Measurements from ENCODE around the gene UHRF2. TPM values are rescaled to one million over a fixed set of nuclear protein-coding genes. Genes with fewer than 3 reads are reported as not detected.
A peak's percentile ranks its signal among the peaks of the same experiment; 100 is the strongest.

Gene UHRF2
- total and polyA plus RNA-seq, 4 experiments from 2014 or later, result 8.7 to 128 (median 70.0) TPM

- peaks cover 80% of the 10 kb centered on the region for H3K4me1 ChIP-seq (ENCODE audit: insufficient read depth, low read length)
- H3K9me3 ChIP-seq (ENCODE audit: control insufficient read depth in 1 of 2, low read length in 2 of 2), result no peaks in the 10 kb centered on the region
- Mint-ChIP-seq H3K36me3 (peaks cover 19 to 54% of the 10 kb centered on the region in 2 donors), H3K27ac (peak overlapping the region in 3 of 7 donors; percentile 37 to 68 (median 66)), H3K9me3 (no peaks in the 10 kb centered on the region), H3K27me3 (no peaks in the 10 kb centered on the region), H3K4me3 (peak overlapping the region in 2 of 8 donors; percentile 32 to 55), H3K4me1 (peaks cover 50 to 86% (median 66%) of the 10 kb centered on the region in 4 donors)
- POLR2A ChIA-PET (ENCODE audit: partially characterized antibody), result interaction anchor here (0.6 to 11.6 kb wide), 3 partner anchors 11 to 290 kb away, joined by 3 to 166 read pairs (median 3); partner anchors contain the start of gene UHRF2
- H3K4me3 ChIP-seq (ENCODE audit: low read length in 2 of 2), result no peak overlapping the region
- intact Hi-C loops (cut with micrococcal nuclease), result no loop called here
- no peak for DNase-seq
- no peak overlapping the region for H3K27ac ChIP-seq (ENCODE audit: low read depth, low read length)
- CTCF ChIA-PET (ENCODE audit: partially characterized antibody), result interaction anchor here (1.9 to 2.0 kb wide), 2 partner anchors 11 to 14 kb away, joined by 5 to 7 read pairs; partner anchors contain the start of gene UHRF2
- no peaks in the 10 kb centered on the region for H3K36me3 ChIP-seq (ENCODE audit: insufficient read depth, low read length)
- no peaks in the 10 kb centered on the region for H3K27me3 ChIP-seq (ENCODE audit: insufficient read depth, low read length)
These were observed 13.1 kb downstream of the UHRF2 start for GRCh38 chr9:6426117-6426516.

GRCh38 chr9:6428940-6429889, 16.2 kb downstream of the UHRF2 start:
- H3K4me3 ChIP-seq (ENCODE audit: low read length in 2 of 2), result no peak overlapping the region
- H3K36me3 ChIP-seq (ENCODE audit: insufficient read depth, low read length), result no peaks in the 10 kb centered on the region
- H3K4me3 Mint-ChIP-seq, result peak overlapping the region; percentile 60 to 84 (median 79)
- ChIA-PET POLR2A (ENCODE audit: partially characterized antibody) (interaction anchor here (0.8 to 11.6 kb wide), 3 partner anchors 8 to 329 kb away, joined by 3 to 166 read pairs (median 6); partner anchors contain the start of genes KDM4C and UHRF2), CTCF (ENCODE audit: partially characterized antibody) (interaction anchor here (0.8 to 1.7 kb wide), 3 partner anchors 15 to 55 kb away, joined by 3 to 9 read pairs (median 5); partner anchors contain the start of gene UHRF2)
- peak overlapping the region; percentile 30 for H3K27ac ChIP-seq (ENCODE audit: low read depth, low read length)
- peaks cover 17 to 49% of the 10 kb centered on the region in 2 donors for H3K36me3 Mint-ChIP-seq
- peaks cover 57 to 92% (median 74%) of the 10 kb centered on the region in 4 donors for H3K4me1 Mint-ChIP-seq
- no peaks in the 10 kb centered on the region for H3K9me3 Mint-ChIP-seq
- H3K27me3 Mint-ChIP-seq, result no peaks in the 10 kb centered on the region
- peak in 4 of 5 donors; percentile 31 to 46 (median 40) for DNase-seq
- H3K4me1 ChIP-seq (ENCODE audit: insufficient read depth, low read length), result peaks cover 95% of the 10 kb centered on the region
- intact Hi-C loops (cut with micrococcal nuclease), result loop anchor here (2.0 kb wide), 1 partner anchor 16 kb away; the partner anchor contains the start of gene UHRF2
- H3K27ac Mint-ChIP-seq, result peak overlapping the region; percentile 65 to 88 (median 76)
- no peaks in the 10 kb centered on the region for H3K9me3 ChIP-seq (ENCODE audit: control insufficient read depth in 1 of 2, low read length in 2 of 2)
- H3K27me3 ChIP-seq (ENCODE audit: insufficient read depth, low read length), result no peaks in the 10 kb centered on the region

GRCh38 chr9:6431038-6431437, 18.0 kb downstream of the UHRF2 start:
- Histone ChIP-seq H3K36me3 (ENCODE audit: insufficient read depth, low read length) (no peaks in the 10 kb centered on the region), H3K9me3 (ENCODE audit: control insufficient read depth in 1 of 2, low read length in 2 of 2) (no peaks in the 10 kb centered on the region), H3K27ac (ENCODE audit: low read depth, low read length) (no peak overlapping the region), H3K4me1 (ENCODE audit: insufficient read depth, low read length) (peaks cover 82% of the 10 kb centered on the region), H3K27me3 (ENCODE audit: insufficient read depth, low read length) (no peaks in the 10 kb centered on the region), H3K4me3 (ENCODE audit: low read length in 2 of 2) (no peak overlapping the region)
- intact Hi-C loops (cut with micrococcal nuclease), result no loop called here
- Mint-ChIP-seq H3K27ac (peak overlapping the region in 3 of 7 donors; percentile 17 to 86 (median 66)), H3K4me1 (peaks cover 48 to 91% (median 66%) of the 10 kb centered on the region in 4 donors), H3K36me3 (peaks cover 14 to 47% of the 10 kb centered on the region in 2 donors), H3K4me3 (peak overlapping the region in 4 of 8 donors; percentile 12 to 63 (median 49)), H3K9me3 (no peaks in the 10 kb centered on the region), H3K27me3 (no peaks in the 10 kb centered on the region)
- ChIA-PET POLR2A (ENCODE audit: partially characterized antibody) (interaction anchor here (1.2 to 11.6 kb wide), 2 partner anchors 16 to 327 kb away, joined by 6 to 166 read pairs; partner anchors contain the start of genes KDM4C and UHRF2), CTCF (ENCODE audit: partially characterized antibody) (interaction anchor here (0.9 kb wide), 1 partner anchor 18 kb away, joined by 3 read pairs; the partner anchor contains the start of gene UHRF2)
- DNase-seq, result no peak

GRCh38 chr9:6433410-6433809, 20.4 kb downstream of the UHRF2 start:
- DNase-seq, result no peak
- peak overlapping the region in 3 of 8 donors; percentile 29 to 39 (median 31) for H3K4me3 Mint-ChIP-seq
- POLR2A ChIA-PET (ENCODE audit: partially characterized antibody), result interaction anchor here (3.0 kb wide), 1 partner anchor 20 kb away, joined by 20 read pairs; the partner anchor contains the start of gene UHRF2

GRCh38 chr9:6439051-6439703, 26.2 kb downstream of the UHRF2 start:
- intact Hi-C loops (cut with micrococcal nuclease), result no loop called here
- Mint-ChIP-seq H3K4me3 (peak overlapping the region in 6 of 8 donors; percentile 4 to 50 (median 24)), H3K36me3 (peaks cover 34 to 43% of the 10 kb centered on the region in 2 donors), H3K9me3 (no peaks in the 10 kb centered on the region), H3K27me3 (no peaks in the 10 kb centered on the region), H3K4me1 (peaks cover 54 to 93% (median 71%) of the 10 kb centered on the region in 4 donors), H3K27ac (peak overlapping the region in 3 of 7 donors; percentile 22 to 57 (median 25))
- ChIA-PET POLR2A (ENCODE audit: partially characterized antibody) (interaction anchor here (1.0 to 1.5 kb wide), 2 partner anchors 15 to 25 kb away, joined by 3 to 5 read pairs; no protein-coding TSS in a partner anchor), CTCF (ENCODE audit: partially characterized antibody) (interaction anchor here (0.6 kb wide), 1 partner anchor 416 kb away, joined by 3 read pairs; no protein-coding TSS in a partner anchor)
- Histone ChIP-seq H3K9me3 (ENCODE audit: control insufficient read depth in 1 of 2, low read length in 2 of 2) (no peaks in the 10 kb centered on the region), H3K36me3 (ENCODE audit: insufficient read depth, low read length) (no peaks in the 10 kb centered on the region), H3K4me1 (ENCODE audit: insufficient read depth, low read length) (peaks cover 65% of the 10 kb centered on the region), H3K27me3 (ENCODE audit: insufficient read depth, low read length) (no peaks in the 10 kb centered on the region), H3K4me3 (ENCODE audit: low read length in 2 of 2) (no peak overlapping the region), H3K27ac (ENCODE audit: low read depth, low read length) (no peak overlapping the region)
- DNase-seq, result no peak

More at GRCh38 chr9:6433410-6433809, 20.4 kb downstream of the UHRF2 start:
- Mint-ChIP-seq H3K4me1 (peaks cover 47 to 93% (median 68%) of the 10 kb centered on the region in 4 donors), H3K27ac (peak overlapping the region in 4 of 7 donors; percentile 17 to 93 (median 44)), H3K27me3 (no peaks in the 10 kb centered on the region), H3K9me3 (no peaks in the 10 kb centered on the region), H3K36me3 (peaks cover 25 to 55% of the 10 kb centered on the region in 2 donors)
- no peaks in the 10 kb centered on the region for H3K27me3 ChIP-seq (ENCODE audit: insufficient read depth, low read length)
- no peaks in the 10 kb centered on the region for H3K36me3 ChIP-seq (ENCODE audit: insufficient read depth, low read length)
- H3K4me3 ChIP-seq (ENCODE audit: low read length in 2 of 2), result no peak overlapping the region
- H3K4me1 ChIP-seq (ENCODE audit: insufficient read depth, low read length), result peaks cover 71% of the 10 kb centered on the region
- H3K27ac ChIP-seq (ENCODE audit: low read depth, low read length), result no peak overlapping the region
- CTCF ChIA-PET (ENCODE audit: partially characterized antibody), result interaction anchor here (1.4 kb wide), 1 partner anchor 13 kb away, joined by 3 read pairs; no protein-coding TSS in a partner anchor
- intact Hi-C loops (cut with micrococcal nuclease), result no loop called here
- no peaks in the 10 kb centered on the region for H3K9me3 ChIP-seq (ENCODE audit: control insufficient read depth in 1 of 2, low read length in 2 of 2)

GRCh38 chr9:6440405-6440804, 27.4 kb downstream of the UHRF2 start:
- POLR2A ChIA-PET (ENCODE audit: partially characterized antibody), result interaction anchor here (1.3 kb wide), 1 partner anchor 27 kb away, joined by 5 read pairs; the partner anchor contains the start of gene UHRF2
- no peaks in the 10 kb centered on the region for H3K27me3 Mint-ChIP-seq
- no peak for DNase-seq
- no peak overlapping the region for H3K4me3 ChIP-seq (ENCODE audit: low read length in 2 of 2)
- H3K27me3 ChIP-seq (ENCODE audit: insufficient read depth, low read length), result no peaks in the 10 kb centered on the region
- H3K36me3 Mint-ChIP-seq, result peaks cover 32 to 35% of the 10 kb centered on the region in 2 donors
- intact Hi-C loops (cut with micrococcal nuclease), result no loop called here
- H3K4me1 Mint-ChIP-seq, result peaks cover 56 to 89% (median 73%) of the 10 kb centered on the region in 4 donors
- H3K27ac Mint-ChIP-seq, result no peak overlapping the region
- no peaks in the 10 kb centered on the region for H3K36me3 ChIP-seq (ENCODE audit: insufficient read depth, low read length)
- H3K4me1 ChIP-seq (ENCODE audit: insufficient read depth, low read length), result peaks cover 63% of the 10 kb centered on the region
- CTCF ChIA-PET (ENCODE audit: partially characterized antibody), result interaction anchor here (1.3 kb wide), 1 partner anchor 9 kb away, joined by 3 read pairs; no protein-coding TSS in a partner anchor
- H3K4me3 Mint-ChIP-seq, result peak overlapping the region in 1 of 8 donors; percentile 47
- no peaks in the 10 kb centered on the region for H3K9me3 ChIP-seq (ENCODE audit: control insufficient read depth in 1 of 2, low read length in 2 of 2)
- H3K9me3 Mint-ChIP-seq, result no peaks in the 10 kb centered on the region
- H3K27ac ChIP-seq (ENCODE audit: low read depth, low read length), result no peak overlapping the region
